Chondrocyte (in vitro differentiated cells): ENCODE results near the gene LBX2. TPM values are rescaled to one million over a fixed set of nuclear protein-coding genes. Genes with fewer than 3 reads are reported as not detected.
A peak's percentile ranks its signal among the peaks of the same experiment; 100 is the strongest.

ENCODE experiments used
- DNase-seq: peaks from one replicate; pipeline ENCODE4 v3.0.0; 2021; ENCODE audit warnings: mixed read lengths, low spot score
- H3K27ac Mint-ChIP-seq: one replicate; pipeline ENCODE4 v1.8.0; 2021; ENCODE audit warnings: mild to moderate bottlenecking, moderate library complexity, mixed read lengths; ENCODE audit not compliant: unreplicated experiment
- H3K27me3 Mint-ChIP-seq: 2 replicates; pipeline ENCODE4 v1.8.0; 2021; ENCODE audit warnings: low read depth, mixed read lengths
- H3K36me3 Mint-ChIP-seq: 2 replicates; pipeline ENCODE4 v1.8.0; 2021; ENCODE audit warnings: low read depth, mixed read lengths
- H3K4me1 Mint-ChIP-seq: 2 replicates; pipeline ENCODE4 v1.8.0; 2021; ENCODE audit warnings: low read depth, mild to moderate bottlenecking, mixed read lengths
- H3K4me3 Mint-ChIP-seq: one replicate; pipeline ENCODE4 v1.8.0; 2021; ENCODE audit warnings: mild to moderate bottlenecking, moderate library complexity, mixed read lengths; ENCODE audit not compliant: unreplicated experiment
- H3K9me3 Mint-ChIP-seq: 2 replicates; pipeline ENCODE4 v1.8.0; 2021; ENCODE audit warnings: low read depth, mixed read lengths
- total RNA-seq: library from RNA; stranded (reverse); gene quantifications from 3 replicates; pipeline ENCODE4 v1.2.1, GENCODE V29; 2021
- TF ChIP-seq, protein P1 (sequence below): fragments of 200-600 bp; sonication (generic); IDR thresholded peaks from 2 replicates; pipeline ENCODE4 v1.5.0; 2021; ENCODE audit warnings: antibody characterized with exemption, mild to moderate bottlenecking, moderate library complexity

The LBX2 gene
- total RNA-seq, 1 donor from 2014 or later = 2.3 TPM

GRCh38 chr2:74529357-74530238 lies 30.2 kb upstream of the LBX2 start, which contains the start of the genes AUP1 and HTRA2:
AUP1 (minus strand) TSS chr2:74529706; CDS start chr2:74529629, 77 bp downstream.
HTRA2 (plus strand) TSS chr2:74529933; CDS start chr2:74530007, 74 bp downstream.
- Mint-ChIP-seq H3K27ac (peak within 1 kb of the TSS; percentile 95), H3K27me3 (no peaks in the 10 kb centered on the region), H3K4me3 (peak within 1 kb of the TSS; percentile 98), H3K9me3 (no peaks in the 10 kb centered on the region), H3K36me3 (peaks cover 27% of the 10 kb centered on the region), H3K4me1 (peaks cover 40% of the 10 kb centered on the region)
- peak; percentile 100 for DNase-seq
- TF ChIP-seq, protein P1, sequence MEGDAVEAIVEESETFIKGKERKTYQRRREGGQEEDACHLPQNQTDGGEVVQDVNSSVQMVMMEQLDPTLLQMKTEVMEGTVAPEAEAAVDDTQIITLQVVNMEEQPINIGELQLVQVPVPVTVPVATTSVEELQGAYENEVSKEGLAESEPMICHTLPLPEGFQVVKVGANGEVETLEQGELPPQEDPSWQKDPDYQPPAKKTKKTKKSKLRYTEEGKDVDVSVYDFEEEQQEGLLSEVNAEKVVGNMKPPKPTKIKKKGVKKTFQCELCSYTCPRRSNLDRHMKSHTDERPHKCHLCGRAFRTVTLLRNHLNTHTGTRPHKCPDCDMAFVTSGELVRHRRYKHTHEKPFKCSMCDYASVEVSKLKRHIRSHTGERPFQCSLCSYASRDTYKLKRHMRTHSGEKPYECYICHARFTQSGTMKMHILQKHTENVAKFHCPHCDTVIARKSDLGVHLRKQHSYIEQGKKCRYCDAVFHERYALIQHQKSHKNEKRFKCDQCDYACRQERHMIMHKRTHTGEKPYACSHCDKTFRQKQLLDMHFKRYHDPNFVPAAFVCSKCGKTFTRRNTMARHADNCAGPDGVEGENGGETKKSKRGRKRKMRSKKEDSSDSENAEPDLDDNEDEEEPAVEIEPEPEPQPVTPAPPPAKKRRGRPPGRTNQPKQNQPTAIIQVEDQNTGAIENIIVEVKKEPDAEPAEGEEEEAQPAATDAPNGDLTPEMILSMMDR = no peak

GRCh38 chr2:74528600-74529356 lies 29.4 kb upstream of the LBX2 start:
- Mint-ChIP-seq H3K27me3 (no peaks in the 10 kb centered on the region), H3K4me1 (peaks cover 40% of the 10 kb centered on the region), H3K9me3 (no peaks in the 10 kb centered on the region), H3K4me3 (peak overlapping the region; percentile 98), H3K36me3 (peaks cover 23% of the 10 kb centered on the region), H3K27ac (peak overlapping the region; percentile 95)
- TF ChIP-seq, protein P1 = no peak
- DNase-seq = peak; percentile 72

GRCh38 chr2:74527741-74528140 lies 28.3 kb upstream of the LBX2 start:
- no peak overlapping the region for H3K27ac Mint-ChIP-seq
- no peaks in the 10 kb centered on the region for H3K9me3 Mint-ChIP-seq
- peaks cover 39% of the 10 kb centered on the region for H3K4me1 Mint-ChIP-seq
- H3K36me3 Mint-ChIP-seq = peaks cover 20% of the 10 kb centered on the region
- H3K27me3 Mint-ChIP-seq = peaks cover 2% of the 10 kb centered on the region
- TF ChIP-seq, protein P1 = no peak
- peak; percentile 77 for DNase-seq
- peak overlapping the region; percentile 98 for H3K4me3 Mint-ChIP-seq

DNA sequence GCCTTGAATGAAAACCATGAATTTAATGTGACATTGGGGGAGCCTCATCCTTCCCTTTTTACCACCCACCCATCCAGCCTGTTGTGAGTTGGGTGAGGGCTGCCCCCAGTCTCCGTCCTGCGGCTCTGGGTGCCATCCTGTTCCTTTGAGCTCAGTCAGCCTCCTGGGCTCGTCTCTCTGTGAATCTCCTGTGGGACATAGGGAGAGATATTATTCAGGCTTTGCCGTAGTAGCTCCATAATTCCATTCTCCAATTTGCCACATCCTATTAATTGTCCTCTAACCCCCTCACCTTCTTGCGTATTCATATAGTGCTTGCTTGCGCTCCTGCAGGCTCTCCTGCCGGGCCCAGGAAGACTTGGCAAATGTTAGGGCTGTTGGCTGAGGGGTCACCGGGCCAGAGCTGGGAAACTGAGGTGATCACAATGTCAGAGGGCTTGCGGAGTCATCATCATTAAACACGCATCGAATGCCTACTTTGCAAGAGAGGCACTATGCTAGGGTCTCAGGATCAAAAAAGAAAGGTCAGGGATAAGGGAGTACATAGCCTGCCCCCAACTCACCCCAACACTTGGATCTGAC lies 27.3 kb upstream of the LBX2 start:
- H3K36me3 Mint-ChIP-seq = peaks cover 19% of the 10 kb centered on the region
- peaks cover 8% of the 10 kb centered on the region for H3K27me3 Mint-ChIP-seq
- H3K27ac Mint-ChIP-seq = no peak overlapping the region
- peak; percentile 50 for DNase-seq
- no peak overlapping the region for H3K4me3 Mint-ChIP-seq
- H3K9me3 Mint-ChIP-seq = no peaks in the 10 kb centered on the region
- TF ChIP-seq, protein P1 = no peak
- H3K4me1 Mint-ChIP-seq = peaks cover 30% of the 10 kb centered on the region
